DMS 273 (cell line): Measurements from ENCODE around the gene TP53I11.

Experiments
- DNase-seq: peaks from one replicate; lab custom pipeline; 2025; ENCODE audit not compliant: unreplicated experiment; lab: John Stamatoyannopoulos, UW

The TP53I11 gene

GRCh38 chr11:44950625-44951476 lies at the start of gene TP53I11:
TSS of gene TP53I11 (minus strand) at chr11:44950883. CDS start at chr11:44938335, 12,548 bp downstream.
- DNase-seq = peak; percentile 85

GRCh38 chr11:44999068-44999467 lies 48.4 kb upstream of the TP53I11 start:
- DNase-seq = no peak

GRCh38 chr11:44998051-44998450 lies 47.4 kb upstream of the TP53I11 start:
- peak; percentile 53 for DNase-seq

GRCh38 chr11:44997566-44997965 lies 46.9 kb upstream of the TP53I11 start:
- peak; percentile 54 for DNase-seq

GRCh38 chr11:44994753-44995152 lies 44.1 kb upstream of the TP53I11 start:
- no peak for DNase-seq

- peak; percentile 59 for DNase-seq
Measured at GRCh38 chr11:44993971-44994704, 43.5 kb upstream of the TP53I11 start.

GRCh38 chr11:44992774-44993173 lies 42.1 kb upstream of the TP53I11 start:
- no peak for DNase-seq

GRCh38 chr11:44992181-44992582 lies 41.5 kb upstream of the TP53I11 start:
- DNase-seq = peak; percentile 75

- no peak for DNase-seq
Measured at GRCh38 chr11:44990665-44991064, 40.0 kb upstream of the TP53I11 start.

- peak; percentile 92 for DNase-seq
Measured at GRCh38 chr11:44989831-44990566, 39.3 kb upstream of the TP53I11 start.

- DNase-seq = no peak
Measured at GRCh38 chr11:44988981-44989635, 38.4 kb upstream of the TP53I11 start.

- DNase-seq = no peak
Measured at GRCh38 chr11:44988111-44988510, 37.4 kb upstream of the TP53I11 start.

- peak; percentile 29 for DNase-seq
Measured at GRCh38 chr11:44987506-44987905, 36.8 kb upstream of the TP53I11 start.

- no peak for DNase-seq
Measured at GRCh38 chr11:44986315-44986714, 35.6 kb upstream of the TP53I11 start.

GRCh38 chr11:44985721-44986120 lies 35.0 kb upstream of the TP53I11 start:
- DNase-seq = no peak

GRCh38 chr11:44983786-44984185 lies 33.1 kb upstream of the TP53I11 start:
- DNase-seq = no peak

- no peak for DNase-seq
Measured at GRCh38 chr11:44982496-44983062, 31.9 kb upstream of the TP53I11 start.

- DNase-seq = no peak
Measured at GRCh38 chr11:44980533-44981427, 30.1 kb upstream of the TP53I11 start.

- no peak for DNase-seq
Measured at GRCh38 chr11:44979543-44980399, 29.1 kb upstream of the TP53I11 start.
